Neural progenitor cell (in vitro differentiated cells): ENCODE results near the gene EFCAB11.

Experiments
- CTCF ChIP-seq: fragments of 200-600 bp; sonication (generic); IDR thresholded peaks from 2 replicates; pipeline ENCODE4 v1.5.1; 2017; ENCODE audit warnings: antibody characterized with exemption, mild to moderate bottlenecking
- EZH2 ChIP-seq: fragments of 200-600 bp; sonication (generic); IDR thresholded peaks from 2 replicates; pipeline ENCODE4 v1.6.1; 2017; ENCODE audit warnings: antibody characterized with exemption, mild to moderate bottlenecking, moderate library complexity
- EZH2phosphoT487 ChIP-seq: fragments of 200-600 bp; sonication (generic); IDR thresholded peaks from 2 replicates; pipeline ENCODE4 v1.6.1; 2017; ENCODE audit warnings: antibody characterized with exemption

- TF ChIP-seq EZH2, result no peak
- no peak for TF ChIP-seq CTCF
- TF ChIP-seq EZH2phosphoT487, result no peak
These were observed 147.4 kb downstream of the EFCAB11 start for GRCh38 chr14:89807151-89807550.
